HG03460 (cell line): ENCODE data around the gene DIABLO.
"Not testable (repeated sequence)": the region's sequence is repeated elsewhere in the genome, so short reads cannot be mapped to it uniquely, and the experiment has no call there.

Experiments used
- ATAC-seq: cut with Tn5 transposase; IDR thresholded peaks from one replicate; pipeline ENCODE4 v1.9.1; 2021; ENCODE audit not compliant: unreplicated experiment

The DIABLO gene

DNA sequence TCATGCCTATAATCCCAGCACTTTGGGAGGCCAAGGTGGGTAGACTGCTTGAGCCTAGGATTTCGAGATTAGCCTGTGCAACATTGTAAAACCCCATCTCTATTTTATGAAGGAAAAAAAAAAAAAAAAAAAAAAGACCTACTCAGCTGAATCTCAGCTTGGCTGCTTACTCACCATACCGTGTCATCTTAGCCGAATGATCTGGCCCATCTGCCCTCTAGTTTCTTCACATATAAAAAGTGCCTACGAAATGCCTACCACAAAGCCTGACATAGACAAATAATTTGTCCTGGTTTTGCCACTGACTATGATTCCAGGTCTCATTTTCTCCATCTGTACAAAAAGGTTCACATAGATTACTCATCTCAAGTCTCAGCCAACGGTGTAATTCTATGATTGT lies 10.1 kb downstream of the DIABLO start:
- no peak for ATAC-seq

DNA sequence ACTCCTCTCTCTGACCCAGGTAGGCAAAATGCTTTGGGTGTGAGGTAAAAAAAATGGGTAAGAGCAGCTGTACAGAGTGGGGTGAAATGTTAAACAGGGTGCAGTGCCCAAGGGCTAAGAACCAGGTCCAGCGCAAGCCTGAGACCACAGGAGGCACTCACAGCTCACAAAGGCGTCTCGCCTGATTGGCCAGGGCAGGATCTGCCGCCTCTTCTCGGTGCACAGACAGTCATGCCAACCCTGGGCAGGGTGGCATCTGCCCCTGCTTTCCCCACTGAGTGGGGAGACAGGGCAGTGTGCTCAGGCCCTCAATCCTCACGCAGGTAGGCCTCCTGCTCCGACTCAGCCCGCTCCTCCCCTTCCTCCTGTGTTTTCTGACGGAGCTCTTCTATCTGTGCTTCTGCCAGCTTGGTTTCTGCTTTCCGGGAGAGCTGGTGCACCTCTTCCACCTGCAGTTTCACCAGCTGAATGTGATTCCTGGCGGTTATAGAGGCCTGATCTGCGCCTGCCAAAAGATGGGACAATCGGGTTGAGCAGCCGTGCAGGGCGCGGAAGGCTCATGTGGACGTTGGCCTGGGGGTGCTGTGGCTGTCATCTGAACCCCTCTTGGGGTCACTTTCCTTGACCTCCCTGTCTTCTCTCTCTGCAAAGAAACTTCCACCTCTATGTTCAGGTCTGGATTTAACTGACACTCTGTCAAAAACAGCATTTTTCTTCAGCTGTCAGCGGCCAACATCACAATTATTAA lies 17.6 kb downstream of the DIABLO start:
- no peak for ATAC-seq

DNA sequence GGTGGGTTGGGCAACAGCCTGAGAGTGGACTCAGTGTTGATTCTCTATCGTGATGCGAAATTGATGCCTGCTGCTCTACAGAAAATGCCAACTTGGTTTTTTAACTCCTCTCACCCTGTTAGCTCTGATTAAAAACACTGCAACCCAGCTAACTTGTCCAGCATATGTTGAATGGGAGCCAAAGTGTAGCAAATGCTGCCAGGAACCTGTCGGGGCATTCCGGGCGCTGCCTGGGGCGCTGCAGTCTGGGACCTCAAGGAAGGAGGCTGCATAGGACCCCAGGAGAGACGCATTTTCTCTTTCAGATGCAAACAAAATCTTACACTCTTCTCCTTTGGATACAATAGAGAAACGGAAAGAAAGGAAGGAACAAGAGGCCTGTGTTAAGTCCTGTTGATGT lies 18.5 kb downstream of the DIABLO start:
- ATAC-seq: no peak

DNA sequence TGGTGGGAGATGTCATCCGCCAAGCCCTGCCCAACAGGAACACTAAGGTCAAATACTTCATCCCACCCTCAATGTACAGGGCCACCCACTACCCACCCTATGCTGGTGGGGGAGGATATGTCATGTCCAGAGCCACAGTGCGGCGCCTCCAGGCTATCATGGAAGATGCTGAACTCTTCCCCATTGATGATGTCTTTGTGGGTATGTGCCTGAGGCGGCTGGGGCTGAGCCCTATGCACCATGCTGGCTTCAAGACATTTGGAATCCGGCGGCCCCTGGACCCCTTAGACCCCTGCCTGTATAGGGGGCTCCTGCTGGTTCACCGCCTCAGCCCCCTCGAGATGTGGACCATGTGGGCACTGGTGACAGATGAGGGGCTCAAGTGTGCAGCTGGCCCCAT lies 18.9 kb downstream of the DIABLO start:
- no peak for ATAC-seq

DNA sequence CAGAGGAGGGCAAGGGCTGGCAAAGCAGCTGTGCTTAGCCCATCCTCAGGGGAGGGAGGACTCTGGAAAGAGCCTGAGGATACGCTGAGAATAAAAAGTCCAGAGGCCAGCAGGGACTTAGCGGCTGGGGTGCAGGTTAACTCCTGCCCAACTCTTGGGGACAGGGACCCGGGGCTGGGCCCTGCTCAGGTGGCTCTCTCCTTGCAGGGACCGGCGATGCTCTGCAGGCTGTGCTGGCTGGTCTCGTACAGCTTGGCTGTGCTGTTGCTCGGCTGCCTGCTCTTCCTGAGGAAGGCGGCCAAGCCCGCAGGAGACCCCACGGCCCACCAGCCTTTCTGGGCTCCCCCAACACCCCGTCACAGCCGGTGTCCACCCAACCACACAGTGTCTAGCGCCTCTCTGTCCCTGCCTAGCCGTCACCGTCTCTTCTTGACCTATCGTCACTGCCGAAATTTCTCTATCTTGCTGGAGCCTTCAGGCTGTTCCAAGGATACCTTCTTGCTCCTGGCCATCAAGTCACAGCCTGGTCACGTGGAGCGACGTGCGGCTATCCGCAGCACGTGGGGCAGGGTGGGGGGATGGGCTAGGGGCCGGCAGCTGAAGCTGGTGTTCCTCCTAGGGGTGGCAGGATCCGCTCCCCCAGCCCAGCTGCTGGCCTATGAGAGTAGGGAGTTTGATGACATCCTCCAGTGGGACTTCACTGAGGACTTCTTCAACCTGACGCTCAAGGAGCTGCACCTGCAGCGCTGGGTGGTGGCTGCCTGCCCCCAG lies 19.6 kb downstream of the DIABLO start:
- ATAC-seq: no peak

- ATAC-seq: no peak
Measured at GRCh38 chr12:122205053-122205925, 20.6 kb downstream of the DIABLO start.

DNA sequence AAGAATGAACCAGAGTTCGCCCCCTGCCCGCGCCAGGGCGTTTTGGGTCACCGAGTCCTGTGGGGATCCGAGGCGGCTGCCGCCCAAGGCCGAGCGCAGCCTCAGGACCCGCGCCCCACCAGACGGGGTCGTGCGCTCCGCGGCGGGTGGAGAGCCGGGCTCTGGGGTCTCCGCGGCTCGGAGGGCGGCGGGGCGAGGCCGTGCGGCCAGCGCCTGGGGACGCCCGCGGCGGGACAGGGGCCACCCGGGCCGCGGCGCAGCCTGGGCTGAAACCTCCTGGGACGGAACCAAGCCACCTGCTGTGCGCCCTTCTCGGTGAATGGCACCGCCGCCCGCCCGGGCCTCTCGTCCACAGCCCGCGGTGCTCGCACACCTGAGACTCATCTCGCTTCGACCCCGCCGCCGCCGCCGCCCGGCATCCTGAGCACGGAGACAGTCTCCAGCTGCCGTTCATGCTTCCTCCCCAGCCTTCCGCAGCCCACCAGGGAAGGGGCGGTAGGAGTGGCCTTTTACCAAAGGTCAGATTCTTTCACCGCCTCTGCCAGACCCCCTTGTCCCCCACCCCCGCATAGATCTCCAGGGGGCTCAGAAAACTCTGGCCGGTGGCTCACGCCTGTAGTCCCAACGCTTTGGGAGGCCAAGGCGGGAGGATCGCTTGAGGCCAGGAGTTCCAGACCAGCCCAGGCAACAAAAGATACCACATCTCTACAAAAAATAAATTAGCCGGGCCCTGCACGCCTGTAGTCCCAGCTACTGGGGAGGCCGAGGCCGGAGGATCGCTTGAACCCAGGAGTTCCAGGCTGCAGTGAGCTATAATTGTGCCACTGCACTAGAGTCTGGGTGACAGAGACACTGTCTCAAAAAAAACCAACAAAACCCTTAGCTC lies 21.4 kb downstream of the DIABLO start:
- ATAC-seq: no peak

- ATAC-seq: no peak
Measured at GRCh38 chr12:122203301-122204166, 22.3 kb downstream of the DIABLO start, which contains the start of gene B3GNT4. B3GNT4 (plus strand) TSS chr12:122203709; CDS start chr12:122204619, 910 bp downstream.

- ATAC-seq: not testable (repeated sequence)
Measured at GRCh38 chr12:122202811-122203210, 23.0 kb downstream of the DIABLO start.

GRCh38 chr12:122202017-122202416 lies 23.8 kb downstream of the DIABLO start:
- ATAC-seq: no peak

- no peak for ATAC-seq
Measured at GRCh38 chr12:122201381-122201780, 24.5 kb downstream of the DIABLO start.

- no peak for ATAC-seq
Measured at GRCh38 chr12:122200541-122201175, 25.2 kb downstream of the DIABLO start.

GRCh38 chr12:122199484-122200355 lies 26.1 kb downstream of the DIABLO start:
- no peak for ATAC-seq

GRCh38 chr12:122197612-122197966 lies 28.3 kb downstream of the DIABLO start:
- no peak for ATAC-seq

DNA sequence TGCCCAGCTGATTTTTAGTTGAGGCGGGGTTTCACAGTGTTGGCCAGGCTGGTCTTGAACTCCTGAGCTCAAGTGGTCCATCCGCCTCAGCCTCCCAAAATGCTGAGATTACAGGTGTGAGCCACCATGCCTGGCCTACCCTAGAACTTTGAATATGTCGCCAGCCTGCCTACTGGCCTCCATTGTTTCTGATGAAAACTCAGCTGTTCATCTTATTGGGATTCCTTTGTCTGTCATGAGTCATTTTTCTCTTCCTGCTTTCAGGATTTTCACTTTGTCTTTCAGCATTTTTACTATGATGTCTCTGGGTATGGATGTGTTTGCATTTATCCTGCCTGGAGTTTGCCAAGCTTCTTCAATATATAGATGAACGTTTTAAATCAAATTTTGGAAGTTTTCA lies 30.4 kb downstream of the DIABLO start:
- ATAC-seq: no peak

GRCh38 chr12:122194804-122195203 lies 31.0 kb downstream of the DIABLO start:
- ATAC-seq: no peak

DNA sequence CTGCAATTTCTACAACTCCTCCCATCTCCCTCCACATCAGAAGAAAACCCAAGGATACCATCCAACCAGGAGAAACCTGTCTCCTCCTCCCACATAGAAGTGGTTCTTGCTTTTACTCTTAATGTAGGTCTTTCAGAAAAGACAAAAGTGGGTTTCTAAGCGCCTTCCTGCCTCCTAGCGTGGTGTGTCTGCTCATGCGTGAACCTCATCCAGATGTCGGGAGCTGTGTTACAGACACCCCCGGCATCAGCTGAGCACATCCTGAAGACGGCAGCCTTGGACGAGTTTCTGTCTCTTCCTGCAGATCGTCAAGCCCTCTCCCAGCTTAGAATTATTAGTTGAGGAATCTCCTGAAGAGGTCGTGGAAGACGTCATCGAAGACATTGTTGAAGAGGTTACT lies 33.4 kb downstream of the DIABLO start:
- ATAC-seq: no peak
